ENCODE data around the gene AHDC1.
A peak's percentile ranks its signal among the peaks of the same experiment; 100 is the strongest.
"Not testable (repeated sequence)": the region's sequence is repeated elsewhere in the genome, so short reads cannot be mapped to it uniquely, and the experiment has no call there.

AHDC1 gene, protein sequence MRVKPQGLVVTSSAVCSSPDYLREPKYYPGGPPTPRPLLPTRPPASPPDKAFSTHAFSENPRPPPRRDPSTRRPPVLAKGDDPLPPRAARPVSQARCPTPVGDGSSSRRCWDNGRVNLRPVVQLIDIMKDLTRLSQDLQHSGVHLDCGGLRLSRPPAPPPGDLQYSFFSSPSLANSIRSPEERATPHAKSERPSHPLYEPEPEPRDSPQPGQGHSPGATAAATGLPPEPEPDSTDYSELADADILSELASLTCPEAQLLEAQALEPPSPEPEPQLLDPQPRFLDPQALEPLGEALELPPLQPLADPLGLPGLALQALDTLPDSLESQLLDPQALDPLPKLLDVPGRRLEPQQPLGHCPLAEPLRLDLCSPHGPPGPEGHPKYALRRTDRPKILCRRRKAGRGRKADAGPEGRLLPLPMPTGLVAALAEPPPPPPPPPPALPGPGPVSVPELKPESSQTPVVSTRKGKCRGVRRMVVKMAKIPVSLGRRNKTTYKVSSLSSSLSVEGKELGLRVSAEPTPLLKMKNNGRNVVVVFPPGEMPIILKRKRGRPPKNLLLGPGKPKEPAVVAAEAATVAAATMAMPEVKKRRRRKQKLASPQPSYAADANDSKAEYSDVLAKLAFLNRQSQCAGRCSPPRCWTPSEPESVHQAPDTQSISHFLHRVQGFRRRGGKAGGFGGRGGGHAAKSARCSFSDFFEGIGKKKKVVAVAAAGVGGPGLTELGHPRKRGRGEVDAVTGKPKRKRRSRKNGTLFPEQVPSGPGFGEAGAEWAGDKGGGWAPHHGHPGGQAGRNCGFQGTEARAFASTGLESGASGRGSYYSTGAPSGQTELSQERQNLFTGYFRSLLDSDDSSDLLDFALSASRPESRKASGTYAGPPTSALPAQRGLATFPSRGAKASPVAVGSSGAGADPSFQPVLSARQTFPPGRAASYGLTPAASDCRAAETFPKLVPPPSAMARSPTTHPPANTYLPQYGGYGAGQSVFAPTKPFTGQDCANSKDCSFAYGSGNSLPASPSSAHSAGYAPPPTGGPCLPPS (N-terminal part only)

DNA sequence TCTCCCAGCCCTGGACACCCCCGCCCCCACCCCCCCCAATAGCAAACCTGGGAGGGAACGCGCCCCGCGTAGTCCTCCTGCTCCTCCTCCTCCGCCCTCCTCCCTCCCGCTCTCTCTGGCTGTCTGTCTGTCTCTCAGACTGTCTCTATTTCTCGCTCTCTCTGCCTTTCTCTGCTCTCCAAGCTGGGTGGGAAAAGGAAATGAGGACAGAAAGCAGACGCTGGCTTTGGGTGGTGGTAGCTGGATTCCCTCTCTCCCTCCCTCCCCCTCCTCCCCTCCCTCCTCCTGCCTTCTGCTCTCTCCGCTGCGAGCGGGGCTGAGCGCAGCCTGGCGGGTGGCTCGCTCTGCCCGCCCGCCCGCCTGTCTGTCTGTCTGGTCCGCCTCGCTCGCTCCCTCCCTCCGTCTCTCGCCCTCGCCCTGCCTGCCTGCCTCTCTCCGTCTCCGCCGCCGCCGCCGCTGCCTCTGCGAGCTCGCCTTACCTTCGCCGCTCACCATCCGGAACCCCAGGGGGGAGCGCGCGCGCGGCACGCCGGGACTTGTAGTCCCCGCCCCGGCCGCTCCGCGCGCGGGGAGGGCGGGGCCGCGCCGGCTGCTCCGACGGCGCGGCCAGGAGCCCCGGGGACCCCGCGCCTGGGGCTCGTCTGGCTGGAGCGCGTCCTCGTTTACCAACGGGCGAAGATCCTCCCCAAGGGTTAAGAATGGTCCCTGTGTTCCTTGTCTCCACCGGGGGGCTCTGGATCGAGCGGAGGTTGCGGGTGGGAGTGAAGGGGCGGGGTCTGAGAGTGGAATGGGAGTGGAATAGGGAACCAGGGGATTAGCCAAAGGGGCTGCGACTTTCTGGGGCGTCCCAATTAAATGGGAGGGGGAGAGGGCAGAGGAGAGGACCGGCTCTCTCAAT lies at the start of gene AHDC1:
AHDC1 (minus strand) TSS at position 464 of the 898 bp plus-strand sequence. CDS start 52,029 bp downstream, outside the sequence.
- DNase-seq: peak; percentile 87
- in situ Hi-C loops (cut with MboI; ENCODE audit: low pct_unique_long_range_greater_than_20kb, low sequenced_read_pairs): no loop called here

DNA sequence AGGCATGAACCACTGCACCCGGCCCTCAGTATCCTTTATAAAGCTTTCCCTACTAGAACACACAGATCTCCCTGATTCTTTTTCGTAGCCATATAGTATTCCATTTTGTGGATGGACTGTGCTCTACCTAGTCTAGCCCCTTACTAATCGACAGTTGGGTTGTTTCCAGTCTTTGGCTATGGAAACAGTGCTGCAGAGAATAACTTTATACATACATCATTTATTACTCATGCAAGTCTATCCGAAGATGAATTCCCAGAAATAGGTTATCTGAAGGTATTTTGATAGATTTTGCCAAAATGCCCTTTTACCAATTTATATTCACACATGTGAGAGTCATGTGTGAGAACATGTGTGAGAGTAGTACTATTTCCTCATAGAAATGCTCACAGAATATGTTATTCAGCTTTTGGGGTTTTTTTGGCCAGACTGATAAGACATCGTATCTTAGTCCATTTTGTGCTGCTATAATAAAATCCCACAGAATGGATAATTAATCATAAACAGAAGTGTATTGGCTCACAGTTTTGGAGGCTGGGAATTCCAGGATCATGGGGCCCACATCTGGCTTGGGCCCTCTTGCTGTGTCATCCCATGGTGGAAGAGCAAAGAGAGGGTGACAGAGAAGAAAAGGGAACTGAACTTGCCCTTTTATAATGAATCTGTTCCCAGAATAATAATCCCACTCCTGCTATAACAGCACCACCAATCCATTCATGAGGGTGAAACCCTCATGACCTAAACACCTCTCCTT lies 48.3 kb upstream of the AHDC1 start:
- no peak for DNase-seq
- in situ Hi-C loops (cut with MboI; ENCODE audit: low pct_unique_long_range_greater_than_20kb, low sequenced_read_pairs): no loop called here

- in situ Hi-C loops (cut with MboI; ENCODE audit: low pct_unique_long_range_greater_than_20kb, low sequenced_read_pairs): no loop called here
- peak; percentile 66 for DNase-seq
These were observed 46.7 kb upstream of the AHDC1 start for GRCh38 chr1:27650539-27651175.

- no peak for DNase-seq
- in situ Hi-C loops (cut with MboI; ENCODE audit: low pct_unique_long_range_greater_than_20kb, low sequenced_read_pairs): no loop called here
These were observed 46.2 kb upstream of the AHDC1 start for GRCh38 chr1:27650171-27650538.

- in situ Hi-C loops (cut with MboI; ENCODE audit: low pct_unique_long_range_greater_than_20kb, low sequenced_read_pairs): no loop called here
- DNase-seq: no peak
These were observed 45.3 kb upstream of the AHDC1 start for GRCh38 chr1:27649306-27649635.

- no peak for DNase-seq
- in situ Hi-C loops (cut with MboI; ENCODE audit: low pct_unique_long_range_greater_than_20kb, low sequenced_read_pairs): no loop called here
These were observed 44.8 kb upstream of the AHDC1 start for GRCh38 chr1:27648602-27649305.

DNA sequence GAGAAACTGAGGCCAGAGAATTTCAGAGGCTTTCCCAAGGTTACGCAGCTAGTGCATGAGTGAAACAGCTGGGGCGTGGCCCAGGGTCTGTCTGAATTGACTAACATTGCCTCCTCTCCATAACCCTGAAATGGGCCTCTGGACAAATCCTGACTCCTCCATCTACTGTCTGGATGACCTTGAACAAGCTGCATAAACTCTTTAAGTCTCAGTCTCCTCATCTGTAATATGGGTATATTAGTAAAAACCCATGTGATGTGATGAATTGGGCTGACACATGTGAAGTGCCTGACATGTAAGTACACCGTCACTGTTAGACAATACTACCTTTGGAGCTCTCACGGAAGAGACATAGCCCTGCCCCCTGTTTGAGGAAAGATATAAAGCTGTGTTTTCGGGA lies 43.4 kb upstream of the AHDC1 start:
- in situ Hi-C loops (cut with MboI; ENCODE audit: low pct_unique_long_range_greater_than_20kb, low sequenced_read_pairs): no loop called here

DNA sequence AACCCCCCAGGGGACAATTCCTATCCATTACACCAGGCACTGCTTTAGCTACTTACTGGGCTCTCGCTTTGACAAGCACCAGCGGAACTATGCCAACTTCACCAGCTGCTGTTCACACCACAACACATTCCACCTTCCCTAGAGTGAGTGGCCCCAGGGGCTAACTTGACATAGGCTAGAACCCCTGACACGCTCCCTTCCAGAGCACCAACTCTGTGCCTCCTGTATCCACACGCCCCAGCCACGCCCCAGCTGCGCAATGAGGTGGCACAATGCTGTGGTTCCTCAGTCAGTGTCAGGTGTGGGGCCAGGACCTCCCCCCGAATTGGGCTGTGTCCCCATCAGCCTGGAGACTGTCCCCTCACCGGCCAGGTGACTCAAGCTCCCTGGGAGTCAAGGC lies 42.7 kb upstream of the AHDC1 start:
- DNase-seq: no peak
- in situ Hi-C loops (cut with MboI; ENCODE audit: low pct_unique_long_range_greater_than_20kb, low sequenced_read_pairs): no loop called here

More for the DNA sequence above, 43.4 kb upstream of the AHDC1 start:
- no peak for DNase-seq

DNA sequence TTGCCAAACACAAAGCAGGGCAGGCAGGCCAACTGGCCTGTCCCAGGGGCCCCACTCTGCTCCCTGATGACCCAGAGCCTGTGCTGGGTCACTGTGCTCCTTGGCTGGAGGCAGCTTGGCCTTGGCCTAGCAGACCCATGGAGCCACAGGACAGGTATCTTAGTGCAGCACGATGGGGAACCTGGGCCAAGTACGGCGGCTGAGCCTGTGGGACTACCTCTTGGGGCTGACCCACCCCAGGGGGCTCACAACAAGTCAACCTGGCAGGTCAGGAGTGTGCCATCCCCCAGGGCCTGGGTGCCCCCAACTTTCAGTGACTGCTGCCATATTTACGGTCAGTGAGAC lies 41.1 kb upstream of the AHDC1 start:
- DNase-seq: no peak
- in situ Hi-C loops (cut with MboI; ENCODE audit: low pct_unique_long_range_greater_than_20kb, low sequenced_read_pairs): no loop called here

GRCh38 chr1:27644369-27645070 lies 40.6 kb upstream of the AHDC1 start:
- no peak for DNase-seq
- in situ Hi-C loops (cut with MboI; ENCODE audit: low pct_unique_long_range_greater_than_20kb, low sequenced_read_pairs): no loop called here

GRCh38 chr1:27643600-27644368 lies 39.8 kb upstream of the AHDC1 start:
- in situ Hi-C loops (cut with MboI; ENCODE audit: low pct_unique_long_range_greater_than_20kb, low sequenced_read_pairs): no loop called here
- peak; percentile 61 for DNase-seq

GRCh38 chr1:27640514-27640913 lies 36.6 kb upstream of the AHDC1 start:
- in situ Hi-C loops (cut with MboI; ENCODE audit: low pct_unique_long_range_greater_than_20kb, low sequenced_read_pairs); DNase-seq: not testable (repeated sequence)

- no peak for DNase-seq
- in situ Hi-C loops (cut with MboI; ENCODE audit: low pct_unique_long_range_greater_than_20kb, low sequenced_read_pairs): no loop called here
These were observed 34.9 kb upstream of the AHDC1 start for GRCh38 chr1:27638805-27639204.

DNA sequence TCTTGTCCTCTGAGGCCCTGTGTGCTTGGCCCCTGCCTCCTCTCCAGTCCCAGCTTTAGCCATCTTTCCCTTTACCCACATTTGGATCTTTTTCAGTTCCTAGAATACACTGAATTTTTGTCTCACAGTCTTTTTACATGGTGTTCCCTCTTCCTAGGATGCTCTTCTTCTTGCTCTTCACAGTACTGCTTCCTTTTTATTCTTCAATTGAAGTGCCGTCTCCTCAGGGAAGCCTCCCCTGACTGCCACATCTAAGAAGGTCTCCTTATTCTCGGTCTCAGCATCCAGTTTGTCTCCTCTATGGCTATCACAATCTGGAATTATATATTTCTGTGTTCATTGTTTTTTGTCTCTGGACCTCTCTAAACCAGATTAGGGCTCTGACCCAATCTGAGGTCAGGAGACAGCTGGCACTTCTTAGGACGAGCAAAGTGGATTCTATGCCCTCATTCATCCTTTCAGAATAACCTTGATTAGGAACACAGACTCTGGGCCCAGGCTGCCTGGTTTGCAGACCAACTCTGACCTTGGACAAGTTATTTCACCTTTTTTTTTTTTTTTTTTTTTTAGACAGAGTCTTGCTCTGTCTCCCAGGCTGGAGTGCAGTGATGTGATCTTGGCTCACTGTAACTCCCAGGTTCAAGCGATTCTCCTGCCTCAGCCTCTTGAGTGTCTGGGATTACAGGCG lies 34.2 kb upstream of the AHDC1 start:
- in situ Hi-C loops (cut with MboI; ENCODE audit: low pct_unique_long_range_greater_than_20kb, low sequenced_read_pairs): no loop called here
- DNase-seq: no peak

GRCh38 chr1:27635396-27636142 lies 31.6 kb upstream of the AHDC1 start:
- no peak for DNase-seq
- in situ Hi-C loops (cut with MboI; ENCODE audit: low pct_unique_long_range_greater_than_20kb, low sequenced_read_pairs): no loop called here

All from KBM-7 (cell line).